HUDEP-2 (cell line): ENCODE results near the gene VAV2.
"Not testable (repeated sequence)": the region's sequence is repeated elsewhere in the genome, so short reads cannot be mapped to it uniquely, and the experiment has no call there.

ENCODE experiments used
- DNase-seq, 76 experiments: peaks; one replicate each; lab custom pipeline; 2025; ENCODE audit not compliant: unreplicated experiment in 76 of 76; lab: John Stamatoyannopoulos, UW

Gene VAV2

DNA sequence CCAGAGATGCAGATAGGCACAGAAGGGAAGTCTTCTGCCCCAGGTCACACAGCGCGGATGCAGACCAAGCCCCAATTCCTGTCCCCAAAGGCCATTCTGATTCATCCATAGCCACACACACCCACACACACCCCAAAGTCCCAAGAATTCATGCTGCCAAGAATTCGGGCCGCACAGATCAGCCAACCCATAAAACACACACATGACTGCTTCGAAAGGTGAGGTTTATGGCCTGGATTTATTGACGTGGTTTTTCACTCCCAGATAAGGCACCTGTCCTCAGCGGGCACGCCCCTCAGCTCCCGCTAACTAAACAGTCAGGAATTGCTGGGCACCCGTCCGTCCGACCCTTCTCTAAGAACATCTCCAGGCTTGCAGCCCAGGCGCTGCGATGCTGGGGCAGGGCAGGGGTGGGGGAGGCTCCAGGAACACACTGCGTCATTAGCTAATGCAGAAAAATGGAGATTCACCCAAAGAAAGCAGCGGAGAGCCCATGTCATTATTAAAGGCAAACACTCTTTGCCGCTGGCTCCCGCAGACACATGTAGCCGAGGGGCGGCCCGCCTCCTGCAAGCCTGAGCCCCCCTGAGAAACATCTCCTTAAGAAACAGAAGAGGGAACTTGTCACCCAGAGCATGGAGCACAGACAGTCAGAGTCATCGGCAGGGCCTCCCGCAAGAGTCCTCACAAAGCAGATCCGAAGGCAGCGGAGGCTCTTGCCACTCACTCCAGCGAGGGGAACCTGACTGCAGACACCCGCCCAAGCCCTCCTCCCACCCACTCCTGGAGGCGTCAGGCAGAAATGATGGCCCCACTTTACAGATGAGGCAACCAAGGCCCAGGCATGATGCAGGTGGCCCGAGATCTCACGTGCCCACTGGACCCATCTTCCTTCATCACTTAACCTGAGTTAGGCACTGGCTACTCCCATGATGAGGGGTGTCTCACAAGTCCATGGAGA is 19.9 kb downstream of the VAV2 start:
- no peak for DNase-seq

DNA sequence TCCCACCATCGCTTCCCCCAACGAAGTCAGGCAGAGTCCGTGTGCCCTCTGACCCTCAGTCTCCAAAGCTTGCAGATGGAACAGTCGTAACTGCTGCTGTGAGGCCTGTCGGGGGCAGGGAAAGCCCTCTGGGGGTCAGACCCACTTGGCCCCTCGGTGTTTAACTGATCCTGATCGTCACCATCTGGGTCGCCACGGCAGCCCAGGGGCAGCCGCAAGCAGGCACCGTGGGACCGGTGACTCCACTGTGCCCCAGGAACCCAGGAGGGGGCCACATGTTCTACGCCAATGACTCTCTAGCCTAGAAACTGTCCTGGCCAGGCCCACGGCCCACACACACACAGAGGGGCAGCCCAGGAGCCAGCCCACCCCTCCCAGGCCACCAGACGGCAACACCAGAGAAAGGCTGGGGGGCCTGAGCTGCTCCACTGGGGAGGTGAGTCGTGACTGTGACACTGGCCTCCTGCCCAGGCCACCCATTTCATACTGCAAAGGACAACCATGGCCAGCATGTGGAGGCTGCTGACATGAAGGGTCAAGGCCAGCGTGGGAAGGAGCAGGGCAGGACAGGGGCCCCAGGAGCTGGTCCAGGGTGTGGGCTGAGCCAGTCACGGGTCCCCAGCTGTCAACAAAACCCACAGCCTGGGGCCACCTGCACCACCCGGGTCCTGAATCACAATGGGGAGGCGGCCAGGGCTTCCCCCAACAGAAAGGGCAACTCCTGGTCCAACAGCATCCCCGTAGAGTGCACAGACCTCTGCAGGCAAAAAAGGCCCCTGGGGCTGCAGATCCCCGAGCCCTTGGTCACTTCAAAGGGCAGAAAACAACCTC is 20.8 kb downstream of the VAV2 start:
- DNase-seq: no peak

GRCh38 chr9:133970581-133971058 is 21.5 kb downstream of the VAV2 start:
- DNase-seq: no peak

DNA sequence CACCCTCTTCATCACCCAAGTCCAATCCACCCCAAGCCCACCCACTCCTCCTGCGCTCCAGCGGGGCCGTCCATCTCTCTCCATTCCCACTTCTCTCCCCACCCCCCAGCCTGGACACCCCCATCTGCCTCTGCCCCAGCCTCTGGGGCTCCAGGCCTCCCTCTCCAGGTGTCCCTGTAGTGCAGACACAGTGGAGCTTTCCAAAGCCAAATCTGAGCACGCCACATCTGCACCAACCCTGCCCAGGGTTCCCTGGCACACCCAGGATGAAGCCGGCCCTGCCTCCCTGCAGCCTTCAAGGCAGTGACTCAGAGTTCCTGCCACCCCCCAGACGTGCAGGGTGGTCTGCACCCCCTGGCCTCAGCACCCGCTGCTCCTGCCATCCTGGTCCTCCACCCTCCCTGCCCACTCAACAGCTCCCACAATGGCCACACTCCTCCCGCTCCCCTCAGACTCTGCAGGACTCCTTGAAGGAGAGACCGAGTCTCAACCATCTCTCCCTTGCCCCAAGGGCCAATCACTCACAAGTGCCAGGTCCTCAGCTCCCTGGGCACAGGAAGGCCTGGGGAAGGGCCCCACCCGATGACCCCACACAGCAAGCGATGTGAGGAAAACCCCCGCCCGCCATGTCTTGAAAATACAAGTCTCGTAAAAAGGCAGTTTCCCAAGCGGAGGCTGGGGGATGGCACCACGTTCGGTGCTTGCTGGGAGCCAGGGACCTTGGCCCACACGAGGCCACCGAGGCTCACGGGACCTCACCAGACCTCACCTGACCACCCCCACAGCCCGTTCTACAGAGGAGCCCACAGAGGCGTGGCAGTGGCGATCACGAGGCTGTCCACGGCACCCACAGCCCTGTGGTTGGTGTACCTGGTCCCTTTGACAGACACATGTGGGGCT is 22.2 kb downstream of the VAV2 start:
- no peak for DNase-seq

GRCh38 chr9:133968966-133969617 is 23.0 kb downstream of the VAV2 start:
- no peak for DNase-seq

DNA sequence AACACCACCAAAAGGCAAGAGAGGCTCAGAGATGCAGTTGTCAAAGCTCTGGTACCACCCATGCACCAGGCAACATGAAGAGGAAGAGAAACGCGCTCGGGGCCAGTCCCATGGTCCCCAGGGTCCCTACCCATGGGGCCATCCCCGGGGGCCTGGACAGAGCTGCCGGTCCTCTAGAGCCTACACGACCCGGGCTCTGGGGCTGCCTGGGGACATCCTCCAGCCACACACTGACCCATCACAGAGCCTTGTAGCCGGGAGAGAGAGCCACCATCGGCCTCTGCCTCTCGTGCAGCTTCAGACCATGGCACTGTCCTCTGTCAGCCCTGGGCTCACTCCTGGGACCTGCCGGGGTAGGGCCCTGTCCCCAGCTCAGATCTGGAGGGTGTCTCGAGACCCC is 23.7 kb downstream of the VAV2 start:
- no peak for DNase-seq

GRCh38 chr9:133967024-133967741 is 24.9 kb downstream of the VAV2 start:
- no peak for DNase-seq

GRCh38 chr9:133964463-133964862 is 27.7 kb downstream of the VAV2 start:
- no peak for DNase-seq

- DNase-seq: no peak
Measured at GRCh38 chr9:133963166-133963565, 29.0 kb downstream of the VAV2 start.

GRCh38 chr9:133962341-133962740 is 29.8 kb downstream of the VAV2 start:
- no peak for DNase-seq

DNA sequence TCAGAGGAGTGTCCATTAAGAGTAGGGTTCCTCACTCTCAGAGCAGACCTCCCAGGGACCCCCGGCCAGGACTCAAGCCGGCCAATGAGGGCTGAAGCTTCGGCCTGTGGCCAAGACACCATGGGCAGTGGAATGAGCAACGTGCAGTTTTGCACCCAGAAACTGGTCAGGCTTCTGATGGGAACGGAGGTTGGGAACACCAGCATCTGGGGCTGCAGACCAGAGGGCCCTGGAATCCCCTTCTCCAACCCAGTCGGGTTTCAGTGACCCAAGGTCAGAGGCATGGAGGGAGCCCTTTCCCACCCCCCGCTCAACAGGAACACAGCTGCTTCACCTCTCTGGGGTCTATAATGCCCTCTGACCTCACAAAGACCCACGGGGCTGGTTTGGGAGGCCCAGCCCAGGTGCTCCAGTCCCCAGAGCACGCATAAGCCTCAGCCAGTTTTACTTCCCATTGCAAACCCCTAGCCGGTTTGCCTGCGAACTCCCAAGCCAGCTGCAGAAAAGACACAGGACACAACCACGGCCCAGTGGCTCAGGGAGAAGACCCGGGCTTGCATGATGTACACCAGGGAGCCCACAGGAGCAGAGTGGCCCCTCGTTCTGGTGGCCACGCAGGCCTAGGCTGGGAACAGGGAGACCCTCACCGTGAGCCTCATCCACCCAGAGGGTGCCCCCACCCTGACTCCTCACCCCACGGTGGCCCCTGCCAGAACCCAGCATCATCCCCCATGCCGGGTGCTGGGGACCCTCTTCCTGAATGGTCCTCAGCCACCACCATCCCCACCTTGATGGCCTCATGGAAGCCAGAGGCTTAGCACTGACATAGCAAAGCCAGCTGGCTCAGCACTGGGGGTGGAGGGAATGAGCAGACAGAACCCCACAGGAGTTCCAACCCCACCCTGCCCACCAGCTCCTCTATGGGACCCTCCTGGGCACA is 30.6 kb downstream of the VAV2 start:
- DNase-seq: no peak

DNA sequence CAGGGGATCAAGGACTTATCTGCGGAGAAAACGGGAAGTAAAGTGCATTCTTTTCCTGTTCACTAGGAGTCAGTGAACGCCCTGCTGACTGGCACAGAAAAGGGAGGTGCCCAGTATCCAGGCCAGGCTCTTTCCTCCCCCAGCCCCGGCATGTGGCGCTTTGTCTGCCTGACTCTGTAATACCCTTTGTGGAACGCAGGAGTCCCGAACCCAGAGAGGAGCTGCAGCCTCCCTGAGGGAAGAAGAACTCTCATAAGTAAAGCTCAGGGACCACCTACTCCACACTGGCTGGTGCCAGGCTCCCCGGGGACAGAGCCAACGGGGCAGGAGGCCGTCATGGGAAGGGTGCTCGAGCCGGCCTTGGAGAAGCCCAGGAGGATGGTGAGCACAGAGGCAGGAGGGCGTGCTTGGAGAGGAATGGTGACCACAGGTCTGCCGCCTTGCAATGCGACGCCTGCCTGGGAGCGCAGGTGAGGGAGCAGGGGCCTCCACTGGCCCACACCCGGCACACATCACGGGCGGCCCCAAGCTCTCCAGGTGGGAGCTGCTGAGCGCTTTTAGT is 31.5 kb downstream of the VAV2 start:
- DNase-seq: no peak

DNA sequence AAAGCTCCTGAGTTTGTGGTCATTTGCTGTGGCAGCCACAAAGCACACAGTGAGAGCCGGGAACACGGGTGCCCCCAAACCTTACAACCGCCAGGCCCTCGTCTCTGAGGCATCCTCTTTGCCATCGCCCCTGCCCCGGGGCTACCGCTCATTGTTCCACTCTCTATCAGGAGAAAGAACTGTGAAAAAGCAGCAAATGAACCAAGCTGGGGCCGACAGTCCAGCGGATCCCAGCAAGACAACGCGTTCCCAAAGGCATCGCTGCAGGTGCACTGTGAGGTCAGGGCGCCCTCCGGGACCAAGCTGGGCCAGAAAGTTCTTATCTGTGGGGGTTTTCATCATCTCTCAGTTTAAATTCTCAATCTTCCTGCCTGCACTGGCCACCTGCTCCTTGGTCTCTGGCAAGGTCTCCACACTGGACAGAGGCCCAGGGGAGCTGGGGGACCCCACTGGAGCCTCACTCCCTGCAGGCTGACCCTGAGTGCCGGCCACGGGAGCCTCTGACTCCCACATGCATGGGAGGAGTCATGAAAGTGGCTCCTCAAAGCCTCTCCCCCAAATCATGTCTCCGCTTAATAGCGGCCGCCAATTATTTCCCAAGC is 32.1 kb downstream of the VAV2 start:
- no peak for DNase-seq

DNA sequence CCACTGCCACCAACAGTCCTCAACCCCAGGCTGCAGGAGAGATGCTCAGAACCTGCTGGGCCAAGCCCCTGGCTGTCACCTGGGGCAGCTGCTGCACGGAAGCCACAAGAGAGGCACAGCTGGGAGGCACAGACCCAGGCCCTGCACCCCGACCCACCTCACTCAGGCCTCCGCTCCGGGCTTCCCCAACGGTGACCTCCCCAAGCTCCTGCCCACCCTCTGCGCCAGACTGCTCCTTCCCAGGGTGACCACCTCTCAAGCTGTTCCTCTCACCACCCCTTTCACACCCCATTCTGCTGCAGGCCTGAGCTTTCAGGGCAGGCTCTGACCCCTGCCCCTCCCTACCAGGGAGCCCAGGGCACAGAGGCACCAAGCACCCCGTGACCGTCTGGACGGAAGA is 33.0 kb downstream of the VAV2 start:
- DNase-seq: no peak

GRCh38 chr9:133958756-133959155 is 33.4 kb downstream of the VAV2 start:
- DNase-seq: no peak

DNA sequence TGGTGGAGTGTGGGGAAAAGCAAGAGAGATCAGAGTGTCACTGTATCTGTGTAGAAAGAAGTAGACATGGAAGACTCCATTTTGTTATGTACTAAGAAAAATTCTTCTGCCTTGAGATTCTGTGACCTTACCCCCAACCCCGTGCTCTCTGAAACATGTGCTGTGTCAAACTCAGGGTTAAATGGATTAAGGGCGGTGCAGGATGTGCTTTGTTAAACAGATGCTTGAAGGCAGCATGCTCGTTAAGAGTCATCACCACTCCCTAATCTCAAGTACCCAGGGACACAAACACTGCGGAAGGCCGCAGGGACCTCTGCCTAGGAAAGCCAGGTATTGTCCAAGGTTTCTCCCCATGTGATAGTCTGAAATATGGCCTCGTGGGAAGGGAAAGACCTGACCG is 34.4 kb downstream of the VAV2 start:
- not testable (repeated sequence) for DNase-seq

DNA sequence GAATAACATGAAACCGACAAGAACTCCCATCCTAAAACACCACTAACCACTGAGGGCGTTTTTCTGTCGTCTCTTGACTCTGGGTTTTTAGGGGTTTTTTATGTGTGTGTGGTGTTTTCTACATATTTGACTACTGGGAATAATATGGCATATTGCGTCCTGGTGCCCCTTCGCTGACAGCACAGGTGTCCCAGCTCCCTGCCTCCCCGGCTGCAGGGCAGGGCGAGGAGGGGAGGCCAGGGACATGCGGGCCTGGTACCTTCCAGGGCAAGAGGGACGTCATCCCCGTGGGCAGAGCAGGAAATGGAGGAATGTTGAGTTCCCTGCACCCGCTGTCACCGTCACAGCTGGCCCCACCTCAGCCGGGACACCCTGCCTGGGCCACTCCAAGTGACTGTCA is 34.8 kb downstream of the VAV2 start:
- DNase-seq: no peak
